NB4 (cell line): ENCODE measurements around the gene POLD4.
A peak's percentile ranks its signal among the peaks of the same experiment; 100 is the strongest.

ENCODE experiments used
- POLR2A ChIP-seq: IDR thresholded peaks from 2 replicates; pipeline ENCODE4 v1.6.1; 2011; ENCODE audit warnings: mild to moderate bottlenecking; ENCODE audit not compliant: insufficient read length; ENCODE audit errors: extremely low read depth
- TF ChIP-seq, protein P1 (sequence below): IDR thresholded peaks from one replicate; pipeline ENCODE4 v1.5.1; 2012; ENCODE audit warnings: low read depth, low read length

DNA sequence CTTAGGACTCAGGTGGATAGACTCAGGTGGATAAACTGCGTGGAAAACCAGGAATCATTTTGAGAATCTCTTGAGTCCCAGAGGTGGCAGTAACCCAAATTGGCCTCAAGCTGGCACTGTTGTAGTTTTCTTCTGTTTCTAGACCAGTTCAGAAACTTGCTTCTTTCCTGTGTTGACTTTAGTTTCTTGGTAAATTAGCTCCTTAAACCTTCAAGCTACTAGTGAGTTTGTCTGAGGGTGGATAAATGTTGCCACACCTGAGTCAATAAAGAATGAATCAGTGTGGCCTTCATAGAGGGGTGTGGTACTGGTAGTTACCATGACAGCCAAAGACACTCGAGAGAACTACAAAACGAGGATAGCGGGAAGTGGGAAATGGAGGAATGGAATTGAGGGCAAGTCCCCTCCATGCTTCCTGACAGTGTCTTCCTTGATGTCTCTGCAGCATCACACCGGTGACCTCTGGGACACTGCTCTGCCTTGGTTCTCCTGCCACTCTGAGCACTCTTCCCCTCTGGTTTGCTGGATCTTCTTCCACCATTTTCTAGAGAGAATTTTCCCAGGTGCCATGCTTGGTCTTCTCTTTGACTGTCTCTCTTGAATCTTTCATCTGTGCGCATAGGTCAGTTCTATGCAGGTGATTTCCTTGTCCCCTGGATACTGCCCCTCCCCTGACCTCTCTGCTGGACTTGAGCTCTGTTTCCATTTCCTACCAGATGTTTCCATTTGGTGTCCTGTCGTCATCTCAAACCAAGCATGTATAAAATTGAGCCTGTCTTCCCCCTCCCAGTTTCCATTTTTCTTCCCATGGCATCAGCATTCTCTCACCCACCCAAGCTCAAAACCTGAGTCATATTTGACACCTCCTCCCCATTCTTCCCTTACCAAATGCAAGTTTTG is 7.2 kb downstream of the POLD4 start:
- TF ChIP-seq, protein P1, sequence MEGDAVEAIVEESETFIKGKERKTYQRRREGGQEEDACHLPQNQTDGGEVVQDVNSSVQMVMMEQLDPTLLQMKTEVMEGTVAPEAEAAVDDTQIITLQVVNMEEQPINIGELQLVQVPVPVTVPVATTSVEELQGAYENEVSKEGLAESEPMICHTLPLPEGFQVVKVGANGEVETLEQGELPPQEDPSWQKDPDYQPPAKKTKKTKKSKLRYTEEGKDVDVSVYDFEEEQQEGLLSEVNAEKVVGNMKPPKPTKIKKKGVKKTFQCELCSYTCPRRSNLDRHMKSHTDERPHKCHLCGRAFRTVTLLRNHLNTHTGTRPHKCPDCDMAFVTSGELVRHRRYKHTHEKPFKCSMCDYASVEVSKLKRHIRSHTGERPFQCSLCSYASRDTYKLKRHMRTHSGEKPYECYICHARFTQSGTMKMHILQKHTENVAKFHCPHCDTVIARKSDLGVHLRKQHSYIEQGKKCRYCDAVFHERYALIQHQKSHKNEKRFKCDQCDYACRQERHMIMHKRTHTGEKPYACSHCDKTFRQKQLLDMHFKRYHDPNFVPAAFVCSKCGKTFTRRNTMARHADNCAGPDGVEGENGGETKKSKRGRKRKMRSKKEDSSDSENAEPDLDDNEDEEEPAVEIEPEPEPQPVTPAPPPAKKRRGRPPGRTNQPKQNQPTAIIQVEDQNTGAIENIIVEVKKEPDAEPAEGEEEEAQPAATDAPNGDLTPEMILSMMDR: peak; percentile 95
- no peak for TF ChIP-seq POLR2A
